ENCODE data around the gene CDC42EP1.
"Not testable (repeated sequence)": the region's sequence is repeated elsewhere in the genome, so short reads cannot be mapped to it uniquely, and the experiment has no call there.

DNA sequence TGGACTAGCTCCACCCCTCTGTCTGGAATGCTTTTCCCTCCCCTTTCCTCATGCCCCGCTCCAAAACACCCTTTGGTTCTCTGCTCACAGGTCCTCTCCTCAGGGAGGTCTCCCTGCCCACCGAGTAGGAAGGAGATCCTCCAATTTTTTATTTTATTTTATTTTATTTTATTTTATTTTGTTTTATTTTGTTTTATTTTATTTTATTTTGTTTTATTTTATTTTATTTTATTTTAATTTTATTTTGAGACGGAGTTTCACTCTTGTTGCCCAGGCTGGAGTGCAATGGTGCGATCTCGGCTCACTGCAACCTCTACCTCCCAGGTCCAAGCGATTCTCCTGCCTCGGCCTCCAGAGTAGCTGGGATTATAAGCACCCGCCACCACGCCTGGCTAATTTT, 32.3 kb upstream of the CDC42EP1 start:
- TF ChIP-seq CREM (CRISPR knock-in tag; IDR thresholded peaks at IDR 0.05), result not testable (repeated sequence)
- peak; percentile 100 for TF ChIP-seq HMGA2 (CRISPR knock-in tag; IDR thresholded peaks at IDR 0.05)
- TF ChIP-seq, protein P1, sequence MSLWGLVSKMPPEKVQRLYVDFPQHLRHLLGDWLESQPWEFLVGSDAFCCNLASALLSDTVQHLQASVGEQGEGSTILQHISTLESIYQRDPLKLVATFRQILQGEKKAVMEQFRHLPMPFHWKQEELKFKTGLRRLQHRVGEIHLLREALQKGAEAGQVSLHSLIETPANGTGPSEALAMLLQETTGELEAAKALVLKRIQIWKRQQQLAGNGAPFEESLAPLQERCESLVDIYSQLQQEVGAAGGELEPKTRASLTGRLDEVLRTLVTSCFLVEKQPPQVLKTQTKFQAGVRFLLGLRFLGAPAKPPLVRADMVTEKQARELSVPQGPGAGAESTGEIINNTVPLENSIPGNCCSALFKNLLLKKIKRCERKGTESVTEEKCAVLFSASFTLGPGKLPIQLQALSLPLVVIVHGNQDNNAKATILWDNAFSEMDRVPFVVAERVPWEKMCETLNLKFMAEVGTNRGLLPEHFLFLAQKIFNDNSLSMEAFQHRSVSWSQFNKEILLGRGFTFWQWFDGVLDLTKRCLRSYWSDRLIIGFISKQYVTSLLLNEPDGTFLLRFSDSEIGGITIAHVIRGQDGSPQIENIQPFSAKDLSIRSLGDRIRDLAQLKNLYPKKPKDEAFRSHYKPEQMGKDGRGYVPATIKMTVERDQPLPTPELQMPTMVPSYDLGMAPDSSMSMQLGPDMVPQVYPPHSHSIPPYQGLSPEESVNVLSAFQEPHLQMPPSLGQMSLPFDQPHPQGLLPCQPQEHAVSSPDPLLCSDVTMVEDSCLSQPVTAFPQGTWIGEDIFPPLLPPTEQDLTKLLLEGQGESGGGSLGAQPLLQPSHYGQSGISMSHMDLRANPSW (CRISPR knock-in tag; conservative IDR thresholded peaks at IDR 0.05; ENCODE audit: low read depth), result not testable (repeated sequence)
- TF ChIP-seq, protein P2, sequence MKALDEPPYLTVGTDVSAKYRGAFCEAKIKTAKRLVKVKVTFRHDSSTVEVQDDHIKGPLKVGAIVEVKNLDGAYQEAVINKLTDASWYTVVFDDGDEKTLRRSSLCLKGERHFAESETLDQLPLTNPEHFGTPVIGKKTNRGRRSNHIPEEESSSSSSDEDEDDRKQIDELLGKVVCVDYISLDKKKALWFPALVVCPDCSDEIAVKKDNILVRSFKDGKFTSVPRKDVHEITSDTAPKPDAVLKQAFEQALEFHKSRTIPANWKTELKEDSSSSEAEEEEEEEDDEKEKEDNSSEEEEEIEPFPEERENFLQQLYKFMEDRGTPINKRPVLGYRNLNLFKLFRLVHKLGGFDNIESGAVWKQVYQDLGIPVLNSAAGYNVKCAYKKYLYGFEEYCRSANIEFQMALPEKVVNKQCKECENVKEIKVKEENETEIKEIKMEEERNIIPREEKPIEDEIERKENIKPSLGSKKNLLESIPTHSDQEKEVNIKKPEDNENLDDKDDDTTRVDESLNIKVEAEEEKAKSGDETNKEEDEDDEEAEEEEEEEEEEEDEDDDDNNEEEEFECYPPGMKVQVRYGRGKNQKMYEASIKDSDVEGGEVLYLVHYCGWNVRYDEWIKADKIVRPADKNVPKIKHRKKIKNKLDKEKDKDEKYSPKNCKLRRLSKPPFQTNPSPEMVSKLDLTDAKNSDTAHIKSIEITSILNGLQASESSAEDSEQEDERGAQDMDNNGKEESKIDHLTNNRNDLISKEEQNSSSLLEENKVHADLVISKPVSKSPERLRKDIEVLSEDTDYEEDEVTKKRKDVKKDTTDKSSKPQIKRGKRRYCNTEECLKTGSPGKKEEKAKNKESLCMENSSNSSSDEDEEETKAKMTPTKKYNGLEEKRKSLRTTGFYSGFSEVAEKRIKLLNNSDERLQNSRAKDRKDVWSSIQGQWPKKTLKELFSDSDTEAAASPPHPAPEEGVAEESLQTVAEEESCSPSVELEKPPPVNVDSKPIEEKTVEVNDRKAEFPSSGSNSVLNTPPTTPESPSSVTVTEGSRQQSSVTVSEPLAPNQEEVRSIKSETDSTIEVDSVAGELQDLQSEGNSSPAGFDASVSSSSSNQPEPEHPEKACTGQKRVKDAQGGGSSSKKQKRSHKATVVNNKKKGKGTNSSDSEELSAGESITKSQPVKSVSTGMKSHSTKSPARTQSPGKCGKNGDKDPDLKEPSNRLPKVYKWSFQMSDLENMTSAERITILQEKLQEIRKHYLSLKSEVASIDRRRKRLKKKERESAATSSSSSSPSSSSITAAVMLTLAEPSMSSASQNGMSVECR (CRISPR knock-in tag; IDR thresholded peaks at IDR 0.05; ENCODE audit: borderline replicate concordance), result not testable (repeated sequence)
- TF ChIP-seq, protein P3, sequence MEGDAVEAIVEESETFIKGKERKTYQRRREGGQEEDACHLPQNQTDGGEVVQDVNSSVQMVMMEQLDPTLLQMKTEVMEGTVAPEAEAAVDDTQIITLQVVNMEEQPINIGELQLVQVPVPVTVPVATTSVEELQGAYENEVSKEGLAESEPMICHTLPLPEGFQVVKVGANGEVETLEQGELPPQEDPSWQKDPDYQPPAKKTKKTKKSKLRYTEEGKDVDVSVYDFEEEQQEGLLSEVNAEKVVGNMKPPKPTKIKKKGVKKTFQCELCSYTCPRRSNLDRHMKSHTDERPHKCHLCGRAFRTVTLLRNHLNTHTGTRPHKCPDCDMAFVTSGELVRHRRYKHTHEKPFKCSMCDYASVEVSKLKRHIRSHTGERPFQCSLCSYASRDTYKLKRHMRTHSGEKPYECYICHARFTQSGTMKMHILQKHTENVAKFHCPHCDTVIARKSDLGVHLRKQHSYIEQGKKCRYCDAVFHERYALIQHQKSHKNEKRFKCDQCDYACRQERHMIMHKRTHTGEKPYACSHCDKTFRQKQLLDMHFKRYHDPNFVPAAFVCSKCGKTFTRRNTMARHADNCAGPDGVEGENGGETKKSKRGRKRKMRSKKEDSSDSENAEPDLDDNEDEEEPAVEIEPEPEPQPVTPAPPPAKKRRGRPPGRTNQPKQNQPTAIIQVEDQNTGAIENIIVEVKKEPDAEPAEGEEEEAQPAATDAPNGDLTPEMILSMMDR (IDR thresholded peaks at IDR 0.05), result not testable (repeated sequence)

Data from WTC11 (cell line).